Mesenchymal stem cell (in vitro differentiated cells and primary cell): ENCODE measurements around the gene GRM7.

ENCODE experiments used
- DNase-seq: peaks from one replicate; pipeline ENCODE4 v3.0.0-alpha.2; 2013
- H2AFZ ChIP-seq: one replicate; pipeline ENCODE4 v1.6.1; 2013; ENCODE audit warnings: low read depth, mild to moderate bottlenecking, control low read depth, inconsistent platforms, low read length, moderate library complexity
- H2AK5ac ChIP-seq: 2 replicates; pipeline ENCODE4 v1.6.1; 2013; ENCODE audit warnings: low read length, moderate library complexity, mild to moderate bottlenecking, inconsistent platforms; ENCODE audit not compliant: severe bottlenecking
- H2BK120ac ChIP-seq: one replicate; pipeline ENCODE4 v1.6.1; 2013; ENCODE audit warnings: low read depth, mild to moderate bottlenecking, inconsistent platforms, low read length, moderate library complexity
- H2BK12ac ChIP-seq, 2 experiments: one replicate each; pipeline ENCODE4 v1.6.1; 2013; ENCODE audit warnings: inconsistent platforms in 2 of 2, low read length in 2 of 2, mild to moderate bottlenecking in 2 of 2, moderate library complexity in 2 of 2, control low read depth in 1 of 2
- H2BK15ac ChIP-seq: one replicate; pipeline ENCODE4 v1.6.1; 2013; ENCODE audit warnings: mild to moderate bottlenecking, low read depth, inconsistent platforms; ENCODE audit not compliant: poor library complexity, severe bottlenecking
- H2BK5ac ChIP-seq: 2 replicates; pipeline ENCODE4 v1.6.1; 2013; ENCODE audit warnings: low read depth, mild to moderate bottlenecking, low read length, control low read depth, inconsistent platforms; ENCODE audit not compliant: poor library complexity, severe bottlenecking
- H3K14ac ChIP-seq, 2 experiments: one replicate each; pipeline ENCODE4 v1.6.1; 2013; ENCODE audit warnings: inconsistent platforms in 2 of 2, low read length in 2 of 2, control low read depth in 1 of 2, mild to moderate bottlenecking in 1 of 2, moderate library complexity in 1 of 2
- H3K18ac ChIP-seq, 2 experiments: one replicate each; pipeline ENCODE4 v1.6.1; 2013; ENCODE audit warnings: inconsistent platforms in 2 of 2, low read length in 2 of 2, control low read depth in 1 of 2, low read depth in 1 of 2, mild to moderate bottlenecking in 1 of 2
- H3K23ac ChIP-seq, 2 experiments: one replicate each; pipeline ENCODE4 v1.6.1; 2013; ENCODE audit warnings: inconsistent platforms in 2 of 2, low read length in 2 of 2, mild to moderate bottlenecking in 2 of 2, moderate library complexity in 2 of 2, control low read depth in 1 of 2
- H3K27ac ChIP-seq: 2 replicates; pipeline ENCODE4 v1.5.1; 2013; ENCODE audit warnings: mild to moderate bottlenecking, moderate library complexity, low read length, control low read depth, inconsistent platforms; ENCODE audit not compliant: poor library complexity, severe bottlenecking
- H3K27me3 ChIP-seq, 2 experiments: 2 replicates each; pipeline versions ENCODE4 v1.6.1 to v1.7.0; 2013; ENCODE audit warnings: low read length in 2 of 2, mild to moderate bottlenecking in 2 of 2, moderate library complexity in 2 of 2, control low read depth in 1 of 2, inconsistent platforms in 1 of 2; ENCODE audit not compliant: control insufficient read depth in 1 of 2, insufficient read depth in 1 of 2
- H3K36me3 ChIP-seq, 2 experiments: 2 replicates each; pipeline versions ENCODE4 v1.6.1 to v1.7.0; 2013; ENCODE audit warnings: low read length in 2 of 2, control low read depth in 1 of 2, inconsistent platforms in 1 of 2, low read depth in 1 of 2, mild to moderate bottlenecking in 1 of 2; ENCODE audit not compliant: insufficient read depth in 2 of 2, control insufficient read depth in 1 of 2
- H3K4ac ChIP-seq, 2 experiments: one replicate each; pipeline ENCODE4 v1.6.1; 2013; ENCODE audit warnings: inconsistent platforms in 2 of 2, low read length in 2 of 2, mild to moderate bottlenecking in 2 of 2, moderate library complexity in 2 of 2, control low read depth in 1 of 2, low read depth in 1 of 2
- H3K4me1 ChIP-seq: 2 replicates; pipeline ENCODE4 v1.6.1; 2013; ENCODE audit warnings: low read depth, low read length, control low read depth; ENCODE audit not compliant: control insufficient read depth, insufficient read depth
- H3K4me2 ChIP-seq: 2 replicates; pipeline ENCODE4 v1.6.1; 2013; ENCODE audit warnings: low read length, mild to moderate bottlenecking, inconsistent platforms; ENCODE audit not compliant: poor library complexity, severe bottlenecking
- H3K4me3 ChIP-seq, 2 experiments: 2 replicates each; pipeline versions ENCODE4 v1.5.1 to v1.7.0; 2013; ENCODE audit warnings: low read length in 2 of 2, mild to moderate bottlenecking in 2 of 2, control low read depth in 1 of 2, low read depth in 1 of 2; ENCODE audit not compliant: insufficient read depth in 1 of 2
- H3K79me1 ChIP-seq: replicated peaks from 2 replicates; pipeline ENCODE4 v1.6.1; 2013; ENCODE audit warnings: mild to moderate bottlenecking, control low read depth, low read length, inconsistent platforms; ENCODE audit not compliant: poor library complexity, severe bottlenecking
- H3K9ac ChIP-seq: 2 replicates; pipeline ENCODE4 v1.7.0; 2013; ENCODE audit warnings: mild to moderate bottlenecking, low read length, moderate library complexity
- H3K9me3 ChIP-seq: 2 replicates; pipeline ENCODE4 v1.7.0; 2013; ENCODE audit warnings: mild to moderate bottlenecking, low read length; ENCODE audit not compliant: control insufficient read depth
- H4K8ac ChIP-seq: one replicate; pipeline ENCODE4 v1.6.1; 2013; ENCODE audit warnings: inconsistent platforms, mild to moderate bottlenecking, low read length, moderate library complexity
- H4K91ac ChIP-seq: one replicate; pipeline ENCODE4 v1.6.1; 2013; ENCODE audit warnings: mild to moderate bottlenecking, low read length, inconsistent platforms
- WGBS: methylation state at CpG from one replicate; pipeline ENCODE4 v1.1.7; 2013; ENCODE audit warnings: mixed read lengths; 5-methylcytosine and 5-hydroxymethylcytosine counted together

GRM7 gene

GRCh38 chr3:7205962-7206361 lies 345.0 kb downstream of the GRM7 start:
- Histone ChIP-seq H4K8ac (no peak overlapping the region), H3K4me2 (no peak overlapping the region), H3K79me1 (no peaks in the 10 kb centered on the region), H3K18ac (no peak overlapping the region), H2AK5ac (no peak overlapping the region), H2AFZ (no peak overlapping the region), H3K23ac (no peak overlapping the region), H3K4ac (no peak overlapping the region), H3K27ac (peak overlapping the region; percentile 66), H3K9ac (peak overlapping the region; percentile 61), H2BK120ac (no peak overlapping the region), H2BK12ac (no peak overlapping the region), H3K27me3 (no peaks in the 10 kb centered on the region), H2BK15ac (no peak overlapping the region), H3K4me3 (peak overlapping the region in 1 of 2 experiments; percentile 70), H3K4me1 (peaks cover 2% of the 10 kb centered on the region), H2BK5ac (no peak overlapping the region), H3K9me3 (no peaks in the 10 kb centered on the region), H3K36me3 (no peaks in the 10 kb centered on the region), H3K14ac (no peak overlapping the region), H4K91ac (no peak overlapping the region)
- DNase-seq, result peak; percentile 34
- WGBS, result 86% methylated on average over 1 of the region's 4 CpGs

- H2BK5ac ChIP-seq, result no peak overlapping the region
- H3K4ac ChIP-seq, result no peak overlapping the region
- H3K14ac ChIP-seq, result no peak overlapping the region
- H3K4me2 ChIP-seq, result no peak overlapping the region
- no peak overlapping the region for H3K18ac ChIP-seq
- H3K23ac ChIP-seq, result no peak overlapping the region
- H3K9ac ChIP-seq, result no peak overlapping the region
- no peak for DNase-seq
- H2BK12ac ChIP-seq, result no peak overlapping the region
- no peak overlapping the region for H4K8ac ChIP-seq
- no peak overlapping the region for H2BK120ac ChIP-seq
- H3K79me1 ChIP-seq, result no peaks in the 10 kb centered on the region
- H3K4me1 ChIP-seq, result peaks cover 2% of the 10 kb centered on the region
- 90% methylated on average over 5 of the region's 5 CpGs for WGBS
- H3K27me3 ChIP-seq, result no peaks in the 10 kb centered on the region
- no peak overlapping the region for H3K4me3 ChIP-seq
- no peak overlapping the region for H3K27ac ChIP-seq
- peak overlapping the region; percentile 34 for H2AK5ac ChIP-seq
- H3K36me3 ChIP-seq, result no peaks in the 10 kb centered on the region
- no peak overlapping the region for H2AFZ ChIP-seq
- no peak overlapping the region for H4K91ac ChIP-seq
- no peak overlapping the region for H2BK15ac ChIP-seq
- no peaks in the 10 kb centered on the region for H3K9me3 ChIP-seq
Observed at GRCh38 chr3:7207125-7207524, 346.2 kb downstream of the GRM7 start.

GRCh38 chr3:7207928-7208327 lies 347.0 kb downstream of the GRM7 start:
- H2BK15ac ChIP-seq, result no peak overlapping the region
- H2BK12ac ChIP-seq, result no peak overlapping the region
- H3K14ac ChIP-seq, result no peak overlapping the region
- H3K9me3 ChIP-seq, result no peaks in the 10 kb centered on the region
- peaks cover 2% of the 10 kb centered on the region for H3K4me1 ChIP-seq
- H3K36me3 ChIP-seq, result no peaks in the 10 kb centered on the region
- no peak overlapping the region for H3K4me2 ChIP-seq
- no peak overlapping the region for H3K23ac ChIP-seq
- H2AK5ac ChIP-seq, result no peak overlapping the region
- H3K27me3 ChIP-seq, result no peaks in the 10 kb centered on the region
- H3K27ac ChIP-seq, result no peak overlapping the region
- no peak overlapping the region for H4K8ac ChIP-seq
- no peak for DNase-seq
- no peak overlapping the region for H3K18ac ChIP-seq
- no peak overlapping the region for H2BK120ac ChIP-seq
- no peak overlapping the region for H2AFZ ChIP-seq
- no peak overlapping the region for H3K4ac ChIP-seq
- no peak overlapping the region for H2BK5ac ChIP-seq
- H3K79me1 ChIP-seq, result no peaks in the 10 kb centered on the region
- H4K91ac ChIP-seq, result no peak overlapping the region
- H3K9ac ChIP-seq, result no peak overlapping the region
- H3K4me3 ChIP-seq, result no peak overlapping the region
- no CpG with 5 or more reads among the region's 2 CpGs for WGBS

GRCh38 chr3:7209098-7209497 lies 348.2 kb downstream of the GRM7 start:
- Histone ChIP-seq H2BK15ac (no peak overlapping the region), H3K4ac (no peak overlapping the region), H4K8ac (no peak overlapping the region), H2BK5ac (no peak overlapping the region), H2AFZ (no peak overlapping the region), H4K91ac (no peak overlapping the region), H3K9ac (no peak overlapping the region), H2BK12ac (no peak overlapping the region), H3K27ac (no peak overlapping the region), H3K36me3 (no peaks in the 10 kb centered on the region), H2AK5ac (no peak overlapping the region), H3K4me1 (no peaks in the 10 kb centered on the region), H2BK120ac (no peak overlapping the region), H3K4me3 (no peak overlapping the region), H3K27me3 (no peaks in the 10 kb centered on the region), H3K18ac (no peak overlapping the region), H3K9me3 (no peaks in the 10 kb centered on the region), H3K79me1 (no peaks in the 10 kb centered on the region), H3K14ac (no peak overlapping the region), H3K23ac (no peak overlapping the region), H3K4me2 (no peak overlapping the region)
- DNase-seq, result no peak
